Measurements from ENCODE around the gene CCT5. TPM values are rescaled to one million over a fixed set of nuclear protein-coding genes. Genes with fewer than 3 reads are reported as not detected.

Gene CCT5
- total RNA-seq, 2 donors from 2014 or later = 110 to 135 TPM

- no peak for TF ChIP-seq CTCF (IDR thresholded peaks at IDR 0.05)
- Histone ChIP-seq H3K36me3 (no peaks in the 10 kb centered on the region), H3K27ac (no peak overlapping the region), H3K4me3 (no peak overlapping the region), H3K27me3 (replicated peaks; ENCODE audit: insufficient read depth) (no peaks in the 10 kb centered on the region), H3K4me1 (ENCODE audit: control insufficient read depth in 1 of 2, low read depth in 2 of 2) (peaks cover 0 to 8% of the 10 kb centered on the region in 2 donors), H3K9me3 (no peaks in the 10 kb centered on the region)
- DNase-seq (ENCODE audit: low spot score) (no peak), ATAC-seq (ENCODE audit: insufficient number of reproducible peaks, low FRiP score, low read depth) (no peak)
Observed at GRCh38 chr5:10293907-10294662, 44.0 kb downstream of the CCT5 start.

GRCh38 chr5:10295619-10296326 lies 45.7 kb downstream of the CCT5 start:
- no peak for TF ChIP-seq CTCF (IDR thresholded peaks at IDR 0.05)
- ATAC-seq (ENCODE audit: insufficient number of reproducible peaks, low FRiP score, low read depth) = no peak

GRCh38 chr5:10297646-10298204 lies 47.6 kb downstream of the CCT5 start:
- no peaks in the 10 kb centered on the region for H3K36me3 ChIP-seq

More at GRCh38 chr5:10295619-10296326, 45.7 kb downstream of the CCT5 start:
- H3K36me3 ChIP-seq = no peaks in the 10 kb centered on the region
- H3K27ac ChIP-seq = no peak overlapping the region
- H3K4me3 ChIP-seq = no peak overlapping the region
- no peaks in the 10 kb centered on the region for H3K9me3 ChIP-seq
- no peak for DNase-seq (ENCODE audit: low spot score)
- H3K4me1 ChIP-seq (ENCODE audit: control insufficient read depth in 1 of 2, low read depth in 2 of 2) = no peaks in the 10 kb centered on the region
- H3K27me3 ChIP-seq (replicated peaks; ENCODE audit: insufficient read depth) = no peaks in the 10 kb centered on the region

GRCh38 chr5:10300246-10300645 lies 50.2 kb downstream of the CCT5 start:
- Histone ChIP-seq H3K4me1 (ENCODE audit: control insufficient read depth in 1 of 2, low read depth in 2 of 2) (peaks cover 0 to 10% of the 10 kb centered on the region in 2 donors), H3K9me3 (no peaks in the 10 kb centered on the region), H3K27ac (no peak overlapping the region), H3K27me3 (replicated peaks; ENCODE audit: insufficient read depth) (no peaks in the 10 kb centered on the region), H3K4me3 (no peak overlapping the region), H3K36me3 (no peaks in the 10 kb centered on the region)
- DNase-seq (ENCODE audit: low spot score) (no peak), ATAC-seq (ENCODE audit: insufficient number of reproducible peaks, low FRiP score, low read depth) (no peak)
- no peak for TF ChIP-seq CTCF (IDR thresholded peaks at IDR 0.05)

More at GRCh38 chr5:10297646-10298204, 47.6 kb downstream of the CCT5 start:
- peaks cover 0 to 9% of the 10 kb centered on the region in 2 donors for H3K4me1 ChIP-seq (ENCODE audit: control insufficient read depth in 1 of 2, low read depth in 2 of 2)
- H3K9me3 ChIP-seq = no peaks in the 10 kb centered on the region
- DNase-seq (ENCODE audit: low spot score) (no peak), ATAC-seq (ENCODE audit: insufficient number of reproducible peaks, low FRiP score, low read depth) (no peak)
- no peak for TF ChIP-seq CTCF (IDR thresholded peaks at IDR 0.05)
- H3K27ac ChIP-seq = no peak overlapping the region
- H3K27me3 ChIP-seq (replicated peaks; ENCODE audit: insufficient read depth) = no peaks in the 10 kb centered on the region
- no peak overlapping the region for H3K4me3 ChIP-seq

GRCh38 chr5:10301266-10301665 lies 51.2 kb downstream of the CCT5 start:
- no peak overlapping the region for H3K27ac ChIP-seq

More at GRCh38 chr5:10301266-10301665, 51.2 kb downstream of the CCT5 start:
- ATAC-seq (ENCODE audit: insufficient number of reproducible peaks, low FRiP score, low read depth) (no peak), DNase-seq (ENCODE audit: low spot score) (no peak)
- Histone ChIP-seq H3K9me3 (no peaks in the 10 kb centered on the region), H3K4me3 (no peak overlapping the region), H3K27me3 (replicated peaks; ENCODE audit: insufficient read depth) (no peaks in the 10 kb centered on the region), H3K4me1 (ENCODE audit: control insufficient read depth in 1 of 2, low read depth in 2 of 2) (peaks cover 0 to 14% of the 10 kb centered on the region in 2 donors), H3K36me3 (no peaks in the 10 kb centered on the region)
- no peak for TF ChIP-seq CTCF (IDR thresholded peaks at IDR 0.05)

Data from thoracic aorta (tissue), 2 donors.